Measurements from ENCODE around the gene ATP5IF1.
A peak's percentile ranks its signal among the peaks of the same experiment; 100 is the strongest.

ATP5IF1 gene

GRCh38 chr1:28258628-28259251 is 22.8 kb downstream of the ATP5IF1 start:
- peaks cover 15% of the 10 kb centered on the region for H3K79me1 ChIP-seq (ENCODE audit: low read length)
- H2AK5ac ChIP-seq (ENCODE audit: low read length): no peak overlapping the region
- H2BK120ac ChIP-seq (ENCODE audit: low read depth, low read length): no peak overlapping the region
- H3K36me3 ChIP-seq (ENCODE audit: control insufficient read depth, insufficient read depth, low read length): no peaks in the 10 kb centered on the region
- no CpG with 5 or more reads among the region's 12 CpGs for WGBS (ENCODE audit: extremely low coverage, insufficient coverage, low lambda C conversion rate)
- H3K27ac ChIP-seq (ENCODE audit: low read depth, low read length): peak overlapping the region; percentile 22
- H2BK15ac ChIP-seq (replicated peaks; ENCODE audit: low read depth): no peak overlapping the region
- H3K4me2 ChIP-seq (ENCODE audit: low read length): peak overlapping the region; percentile 30
- H3K4me1 ChIP-seq (ENCODE audit: control insufficient read depth, low read depth, low read length): peaks cover 9% of the 10 kb centered on the region
- H3K79me2 ChIP-seq (ENCODE audit: control insufficient read depth, insufficient read depth, low read length): peaks cover 33% of the 10 kb centered on the region
- DNase-seq: no peak
- no peak overlapping the region for H3K18ac ChIP-seq (ENCODE audit: low read length)
- no peak overlapping the region for H3K4me3 ChIP-seq (ENCODE audit: low read length)
- no peak overlapping the region for H3K4ac ChIP-seq (ENCODE audit: low read depth, low read length)
- H4K8ac ChIP-seq (ENCODE audit: low read depth, low read length): no peak overlapping the region
- peak overlapping the region; percentile 78 for H3K56ac ChIP-seq (ENCODE audit: low read length)
- H3K9ac ChIP-seq (ENCODE audit: low read length): peak overlapping the region; percentile 61
- H2BK5ac ChIP-seq (ENCODE audit: low read length): no peak overlapping the region
- peak overlapping the region; percentile 45 for H3K23ac ChIP-seq (ENCODE audit: low read length)
- no peaks in the 10 kb centered on the region for H3K27me3 ChIP-seq (ENCODE audit: insufficient read depth, low read length, poor library complexity)
- peak overlapping the region; percentile 39 for H4K5ac ChIP-seq (ENCODE audit: low read length)

- no CpG with 5 or more reads among the region's 76 CpGs for WGBS (ENCODE audit: extremely low coverage, insufficient coverage, low lambda C conversion rate)
- H3K27me3 ChIP-seq (ENCODE audit: insufficient read depth, low read length, poor library complexity): no peaks in the 10 kb centered on the region
- no peak within 1 kb of the TSS for H2BK15ac ChIP-seq (replicated peaks; ENCODE audit: low read depth)
- H2AK5ac ChIP-seq (ENCODE audit: low read length): no peak within 1 kb of the TSS
- H3K36me3 ChIP-seq (ENCODE audit: control insufficient read depth, insufficient read depth, low read length): no peaks in the 10 kb centered on the region
- peak within 1 kb of the TSS; percentile 87 for H3K4me2 ChIP-seq (ENCODE audit: low read length)
- H4K8ac ChIP-seq (ENCODE audit: low read depth, low read length): no peak within 1 kb of the TSS
- H2BK5ac ChIP-seq (ENCODE audit: low read length): peak within 1 kb of the TSS; percentile 84
- H3K23ac ChIP-seq (ENCODE audit: low read length): peak within 1 kb of the TSS; percentile 97
- H3K79me2 ChIP-seq (ENCODE audit: control insufficient read depth, insufficient read depth, low read length): peaks cover 38% of the 10 kb centered on the region
- H3K27ac ChIP-seq (ENCODE audit: low read depth, low read length): peak within 1 kb of the TSS; percentile 80
- peak within 1 kb of the TSS; percentile 97 for H3K56ac ChIP-seq (ENCODE audit: low read length)
- peaks cover 9% of the 10 kb centered on the region for H3K4me1 ChIP-seq (ENCODE audit: control insufficient read depth, low read depth, low read length)
- H3K4ac ChIP-seq (ENCODE audit: low read depth, low read length): peak within 1 kb of the TSS; percentile 65
- H3K79me1 ChIP-seq (ENCODE audit: low read length): peaks cover 15% of the 10 kb centered on the region
- H3K9ac ChIP-seq (ENCODE audit: low read length): peak within 1 kb of the TSS; percentile 95
- peak within 1 kb of the TSS; percentile 89 for H3K18ac ChIP-seq (ENCODE audit: low read length)
- peak; percentile 99 for DNase-seq
- H4K5ac ChIP-seq (ENCODE audit: low read length): peak within 1 kb of the TSS; percentile 39
- H3K4me3 ChIP-seq (ENCODE audit: low read length): peak within 1 kb of the TSS; percentile 94
- peak within 1 kb of the TSS; percentile 7 for H2BK120ac ChIP-seq (ENCODE audit: low read depth, low read length)
These were observed 23.5 kb downstream of the ATP5IF1 start, which contains the start of gene SESN2 for GRCh38 chr1:28259252-28259933. SESN2 (plus strand) TSS chr1:28259518; CDS start chr1:28259848, 330 bp downstream.

GRCh38 chr1:28259934-28260802 is 24.2 kb downstream of the ATP5IF1 start:
- Histone ChIP-seq H4K8ac (ENCODE audit: low read depth, low read length) (no peak overlapping the region), H3K36me3 (ENCODE audit: control insufficient read depth, insufficient read depth, low read length) (no peaks in the 10 kb centered on the region), H3K79me1 (ENCODE audit: low read length) (peaks cover 18% of the 10 kb centered on the region), H3K4me1 (ENCODE audit: control insufficient read depth, low read depth, low read length) (peaks cover 13% of the 10 kb centered on the region), H3K9ac (ENCODE audit: low read length) (peak overlapping the region; percentile 95), H2AK5ac (ENCODE audit: low read length) (no peak overlapping the region), H3K4ac (ENCODE audit: low read depth, low read length) (peak overlapping the region; percentile 65), H3K27ac (ENCODE audit: low read depth, low read length) (peak overlapping the region; percentile 80), H3K56ac (ENCODE audit: low read length) (peak overlapping the region; percentile 97), H3K4me3 (ENCODE audit: low read length) (peak overlapping the region; percentile 94), H2BK120ac (ENCODE audit: low read depth, low read length) (peak overlapping the region; percentile 7), H3K79me2 (ENCODE audit: control insufficient read depth, insufficient read depth, low read length) (peaks cover 45% of the 10 kb centered on the region), H3K27me3 (ENCODE audit: insufficient read depth, low read length, poor library complexity) (no peaks in the 10 kb centered on the region), H2BK5ac (ENCODE audit: low read length) (peak overlapping the region; percentile 84), H3K18ac (ENCODE audit: low read length) (peak overlapping the region; percentile 89), H2BK15ac (replicated peaks; ENCODE audit: low read depth) (no peak overlapping the region), H3K23ac (ENCODE audit: low read length) (peak overlapping the region; percentile 97), H4K5ac (ENCODE audit: low read length) (no peak overlapping the region), H3K4me2 (ENCODE audit: low read length) (peak overlapping the region; percentile 87)
- no CpG with 5 or more reads among the region's 66 CpGs for WGBS (ENCODE audit: extremely low coverage, insufficient coverage, low lambda C conversion rate)
- DNase-seq: peak; percentile 93

GRCh38 chr1:28260803-28261174 is 24.9 kb downstream of the ATP5IF1 start:
- Histone ChIP-seq H3K4me3 (ENCODE audit: low read length) (peak overlapping the region; percentile 94), H3K18ac (ENCODE audit: low read length) (no peak overlapping the region), H4K8ac (ENCODE audit: low read depth, low read length) (no peak overlapping the region), H3K9ac (ENCODE audit: low read length) (peak overlapping the region; percentile 92), H3K23ac (ENCODE audit: low read length) (no peak overlapping the region), H2BK120ac (ENCODE audit: low read depth, low read length) (no peak overlapping the region), H3K4me1 (ENCODE audit: control insufficient read depth, low read depth, low read length) (peaks cover 15% of the 10 kb centered on the region), H4K5ac (ENCODE audit: low read length) (no peak overlapping the region), H3K4ac (ENCODE audit: low read depth, low read length) (no peak overlapping the region), H2BK5ac (ENCODE audit: low read length) (no peak overlapping the region), H3K27ac (ENCODE audit: low read depth, low read length) (peak overlapping the region; percentile 60), H2AK5ac (ENCODE audit: low read length) (no peak overlapping the region), H3K79me1 (ENCODE audit: low read length) (peaks cover 18% of the 10 kb centered on the region), H2BK15ac (replicated peaks; ENCODE audit: low read depth) (no peak overlapping the region), H3K79me2 (ENCODE audit: control insufficient read depth, insufficient read depth, low read length) (peaks cover 49% of the 10 kb centered on the region), H3K27me3 (ENCODE audit: insufficient read depth, low read length, poor library complexity) (no peaks in the 10 kb centered on the region), H3K56ac (ENCODE audit: low read length) (peak overlapping the region; percentile 97), H3K36me3 (ENCODE audit: control insufficient read depth, insufficient read depth, low read length) (no peaks in the 10 kb centered on the region), H3K4me2 (ENCODE audit: low read length) (peak overlapping the region; percentile 87)
- no CpG with 5 or more reads among the region's 7 CpGs for WGBS (ENCODE audit: extremely low coverage, insufficient coverage, low lambda C conversion rate)
- DNase-seq: no peak

GRCh38 chr1:28264897-28265296 is 29.0 kb downstream of the ATP5IF1 start:
- no peak overlapping the region for H3K9ac ChIP-seq (ENCODE audit: low read length)
- H3K23ac ChIP-seq (ENCODE audit: low read length): no peak overlapping the region
- H3K79me2 ChIP-seq (ENCODE audit: control insufficient read depth, insufficient read depth, low read length): peaks cover 76% of the 10 kb centered on the region
- no peak overlapping the region for H4K5ac ChIP-seq (ENCODE audit: low read length)
- no peak overlapping the region for H2BK15ac ChIP-seq (replicated peaks; ENCODE audit: low read depth)
- no peaks in the 10 kb centered on the region for H3K36me3 ChIP-seq (ENCODE audit: control insufficient read depth, insufficient read depth, low read length)
- peaks cover 33% of the 10 kb centered on the region for H3K79me1 ChIP-seq (ENCODE audit: low read length)
- no peak overlapping the region for H3K27ac ChIP-seq (ENCODE audit: low read depth, low read length)
- H3K4ac ChIP-seq (ENCODE audit: low read depth, low read length): no peak overlapping the region
- peaks cover 32% of the 10 kb centered on the region for H3K4me1 ChIP-seq (ENCODE audit: control insufficient read depth, low read depth, low read length)
- H2BK5ac ChIP-seq (ENCODE audit: low read length): no peak overlapping the region
- no CpG with 5 or more reads among the region's 1 CpG for WGBS (ENCODE audit: extremely low coverage, insufficient coverage, low lambda C conversion rate)
- H3K18ac ChIP-seq (ENCODE audit: low read length): no peak overlapping the region
- H4K8ac ChIP-seq (ENCODE audit: low read depth, low read length): no peak overlapping the region
- no peak for DNase-seq
- no peak overlapping the region for H2BK120ac ChIP-seq (ENCODE audit: low read depth, low read length)
- H3K4me3 ChIP-seq (ENCODE audit: low read length): no peak overlapping the region
- no peak overlapping the region for H3K4me2 ChIP-seq (ENCODE audit: low read length)
- H3K27me3 ChIP-seq (ENCODE audit: insufficient read depth, low read length, poor library complexity): no peaks in the 10 kb centered on the region
- peak overlapping the region; percentile 22 for H3K56ac ChIP-seq (ENCODE audit: low read length)
- no peak overlapping the region for H2AK5ac ChIP-seq (ENCODE audit: low read length)

All from mesendoderm (in vitro differentiated cells).